ENCODE results near the gene PAK1IP1.
"Not testable (repeated sequence)": the region's sequence is repeated elsewhere in the genome, so short reads cannot be mapped to it uniquely, and the experiment has no call there.

Gene PAK1IP1

GRCh38 chr6:10694302-10695085, at the start of gene PAK1IP1, which contains the start of gene C6orf52:
PAK1IP1 (plus strand) TSS chr6:10694972; CDS start chr6:10694986, 14 bp downstream.
C6orf52 (minus strand) TSS chr6:10694616; CDS start chr6:10687550, 7,066 bp downstream.
- Mint-ChIP-seq H3K4me3 (peak within 1 kb of the TSS; percentile 94), H3K27ac (peak within 1 kb of the TSS; percentile 99), H3K9me3 (no peaks in the 10 kb centered on the region), H3K27me3 (ENCODE audit: low read depth) (no peaks in the 10 kb centered on the region), H3K4me1 (ENCODE audit: low read depth) (peaks cover 27% of the 10 kb centered on the region), H3K36me3 (ENCODE audit: low read depth) (peaks cover 17% of the 10 kb centered on the region)

- Mint-ChIP-seq H3K27me3 (ENCODE audit: low read depth) (no peaks in the 10 kb centered on the region), H3K27ac (peak overlapping the region; percentile 53), H3K4me1 (ENCODE audit: low read depth) (peaks cover 19% of the 10 kb centered on the region), H3K36me3 (ENCODE audit: low read depth) (no peaks in the 10 kb centered on the region), H3K9me3 (no peaks in the 10 kb centered on the region), H3K4me3 (peak overlapping the region; percentile 61)
Observed at GRCh38 chr6:10655508-10656055, 39.2 kb upstream of the PAK1IP1 start.

GRCh38 chr6:10658910-10659698, 35.7 kb upstream of the PAK1IP1 start:
- Mint-ChIP-seq H3K4me1 (ENCODE audit: low read depth) (peaks cover 19% of the 10 kb centered on the region), H3K9me3 (peaks cover 4% of the 10 kb centered on the region), H3K36me3 (ENCODE audit: low read depth) (no peaks in the 10 kb centered on the region), H3K27me3 (ENCODE audit: low read depth) (no peaks in the 10 kb centered on the region), H3K4me3 (no peak overlapping the region), H3K27ac (peak overlapping the region; percentile 41)

DNA sequence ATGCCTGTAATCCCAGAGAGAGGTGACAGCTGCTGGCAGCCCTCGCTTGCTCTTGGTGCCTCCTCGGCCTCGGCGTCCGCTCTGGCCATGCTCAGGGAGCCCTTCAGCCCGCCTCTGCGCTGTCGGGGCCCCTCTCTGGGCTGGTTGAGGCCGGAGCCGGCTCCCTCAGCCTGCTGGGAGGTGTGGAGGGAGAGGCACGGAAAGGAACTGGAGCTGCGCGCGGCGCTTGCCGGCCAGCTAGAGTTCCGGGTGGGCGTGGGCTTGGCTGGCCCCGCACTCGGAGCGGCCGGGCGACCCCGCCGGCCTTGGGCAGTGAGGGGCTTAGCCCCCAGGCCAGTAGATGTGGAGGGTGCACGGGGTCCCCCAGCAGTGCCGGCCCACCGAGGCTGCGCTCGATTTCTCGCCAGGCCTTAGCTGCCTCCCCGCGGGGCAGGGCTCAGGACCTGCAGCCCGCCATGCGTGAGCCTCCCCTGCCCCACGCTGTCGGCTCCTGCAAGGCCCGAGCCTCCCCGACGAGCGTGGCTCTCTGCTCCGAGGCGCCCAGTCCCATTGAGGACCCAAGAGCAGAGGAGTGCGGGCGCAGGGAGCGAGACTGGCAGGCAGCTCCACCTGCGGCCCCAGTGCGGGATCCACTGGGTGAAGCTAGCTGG, 34.9 kb upstream of the PAK1IP1 start:
- H3K27ac Mint-ChIP-seq, result no peak overlapping the region
- no peaks in the 10 kb centered on the region for H3K27me3 Mint-ChIP-seq (ENCODE audit: low read depth)
- peaks cover 19% of the 10 kb centered on the region for H3K4me1 Mint-ChIP-seq (ENCODE audit: low read depth)
- no peak overlapping the region for H3K4me3 Mint-ChIP-seq
- H3K36me3 Mint-ChIP-seq (ENCODE audit: low read depth), result no peaks in the 10 kb centered on the region
- H3K9me3 Mint-ChIP-seq, result peaks cover 4% of the 10 kb centered on the region

- H3K27me3 Mint-ChIP-seq (ENCODE audit: low read depth); H3K36me3 Mint-ChIP-seq (ENCODE audit: low read depth); H3K9me3 Mint-ChIP-seq; H3K4me3 Mint-ChIP-seq: not testable (repeated sequence)
- peaks cover 11% of the 10 kb centered on the region for H3K4me1 Mint-ChIP-seq (ENCODE audit: low read depth)
- peak overlapping the region; percentile 15 for H3K27ac Mint-ChIP-seq
Observed at GRCh38 chr6:10660431-10661191, 34.2 kb upstream of the PAK1IP1 start.

- no peak overlapping the region for H3K4me3 Mint-ChIP-seq
- H3K27ac Mint-ChIP-seq, result no peak overlapping the region
- peaks cover 4% of the 10 kb centered on the region for H3K4me1 Mint-ChIP-seq (ENCODE audit: low read depth)
- peaks cover 13% of the 10 kb centered on the region for H3K9me3 Mint-ChIP-seq
- peaks cover 3% of the 10 kb centered on the region for H3K36me3 Mint-ChIP-seq (ENCODE audit: low read depth)
- peaks cover 19% of the 10 kb centered on the region for H3K27me3 Mint-ChIP-seq (ENCODE audit: low read depth)
Observed at GRCh38 chr6:10662207-10662606, 32.6 kb upstream of the PAK1IP1 start.

DNA sequence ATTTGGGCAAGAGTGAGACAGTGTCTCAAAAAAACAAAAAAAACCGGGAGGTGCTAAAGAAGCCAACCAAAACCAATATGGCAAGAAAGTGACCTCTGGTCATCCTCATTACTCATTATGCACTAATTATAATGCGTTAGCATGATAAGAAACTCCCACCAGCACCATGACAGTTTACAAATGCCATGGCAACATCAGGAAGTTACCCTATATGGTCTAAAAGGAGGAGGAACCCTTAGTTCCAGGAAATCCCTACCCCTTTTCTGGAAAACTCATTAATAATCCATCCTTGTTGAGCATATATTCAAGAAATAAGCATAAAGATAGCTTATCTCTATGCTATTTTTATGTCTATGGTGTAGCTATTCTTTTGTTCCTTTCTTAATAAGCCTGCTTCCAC, 32.0 kb upstream of the PAK1IP1 start:
- Mint-ChIP-seq H3K4me3 (no peak overlapping the region), H3K4me1 (ENCODE audit: low read depth) (peaks cover 6% of the 10 kb centered on the region), H3K27ac (no peak overlapping the region), H3K9me3 (peaks cover 13% of the 10 kb centered on the region), H3K36me3 (ENCODE audit: low read depth) (peaks cover 3% of the 10 kb centered on the region), H3K27me3 (ENCODE audit: low read depth) (peaks cover 23% of the 10 kb centered on the region)

DNA sequence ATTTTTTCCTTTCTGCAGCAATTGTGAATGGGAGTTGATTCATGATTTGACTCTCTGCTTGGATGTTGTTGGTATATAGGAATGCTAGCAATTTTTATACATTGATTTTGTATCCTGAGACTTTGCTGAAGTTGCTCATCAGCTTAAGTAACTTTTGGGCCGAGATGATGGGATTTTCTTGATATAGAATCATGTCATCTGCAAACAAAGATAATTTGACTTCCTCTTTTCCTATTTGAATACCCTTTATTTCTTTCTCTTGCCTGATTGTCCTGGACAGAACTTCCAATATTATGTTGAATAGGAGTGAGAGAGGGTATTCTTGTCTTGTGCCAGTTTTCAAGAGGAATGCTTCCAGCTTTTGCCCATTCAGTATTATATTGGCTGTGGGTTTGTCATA, 29.2 kb upstream of the PAK1IP1 start:
- H3K4me1 Mint-ChIP-seq (ENCODE audit: low read depth); H3K4me3 Mint-ChIP-seq; H3K27ac Mint-ChIP-seq; H3K36me3 Mint-ChIP-seq (ENCODE audit: low read depth): not testable (repeated sequence)
- H3K27me3 Mint-ChIP-seq (ENCODE audit: low read depth), result peaks cover 25% of the 10 kb centered on the region
- H3K9me3 Mint-ChIP-seq, result peaks cover 16% of the 10 kb centered on the region

GRCh38 chr6:10668126-10668917, 26.4 kb upstream of the PAK1IP1 start:
- Mint-ChIP-seq H3K27ac (no peak overlapping the region), H3K27me3 (ENCODE audit: low read depth) (peaks cover 25% of the 10 kb centered on the region), H3K9me3 (peaks cover 12% of the 10 kb centered on the region), H3K4me1 (ENCODE audit: low read depth) (peaks cover 4% of the 10 kb centered on the region), H3K4me3 (no peak overlapping the region), H3K36me3 (ENCODE audit: low read depth) (peaks cover 3% of the 10 kb centered on the region)

- Mint-ChIP-seq H3K27me3 (ENCODE audit: low read depth) (peaks cover 4% of the 10 kb centered on the region), H3K36me3 (ENCODE audit: low read depth) (peaks cover 1% of the 10 kb centered on the region), H3K4me1 (ENCODE audit: low read depth) (no peaks in the 10 kb centered on the region), H3K4me3 (no peak overlapping the region), H3K27ac (no peak overlapping the region), H3K9me3 (no peaks in the 10 kb centered on the region)
Observed at GRCh38 chr6:10676403-10676802, 18.4 kb upstream of the PAK1IP1 start.

GRCh38 chr6:10678456-10678855, 16.3 kb upstream of the PAK1IP1 start:
- peaks cover 1% of the 10 kb centered on the region for H3K36me3 Mint-ChIP-seq (ENCODE audit: low read depth)
- no peak overlapping the region for H3K27ac Mint-ChIP-seq
- peaks cover 4% of the 10 kb centered on the region for H3K27me3 Mint-ChIP-seq (ENCODE audit: low read depth)
- peaks cover 10% of the 10 kb centered on the region for H3K4me1 Mint-ChIP-seq (ENCODE audit: low read depth)
- no peak overlapping the region for H3K4me3 Mint-ChIP-seq
- no peaks in the 10 kb centered on the region for H3K9me3 Mint-ChIP-seq

DNA sequence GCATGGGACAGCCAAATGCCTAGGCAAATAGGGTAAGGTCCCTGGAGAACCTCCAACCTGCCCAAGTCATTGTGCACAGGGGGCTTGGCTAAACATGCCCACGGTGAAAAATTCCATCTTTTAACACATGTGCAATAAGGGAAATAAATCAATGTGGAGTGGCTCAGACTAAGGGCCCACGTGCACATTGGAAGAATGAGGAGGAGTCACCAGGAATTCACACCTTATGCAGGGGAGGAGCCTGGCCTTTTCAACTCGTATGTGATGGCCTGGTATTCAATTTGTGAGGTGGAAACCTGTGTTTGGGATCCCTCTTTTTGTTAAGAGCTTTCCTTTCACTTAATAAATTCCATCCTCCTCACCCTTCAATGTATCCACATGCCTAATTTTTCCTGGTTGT, 13.0 kb upstream of the PAK1IP1 start:
- Mint-ChIP-seq H3K27me3 (ENCODE audit: low read depth) (no peaks in the 10 kb centered on the region), H3K36me3 (ENCODE audit: low read depth) (no peaks in the 10 kb centered on the region), H3K4me3 (no peak overlapping the region), H3K9me3 (no peaks in the 10 kb centered on the region), H3K4me1 (ENCODE audit: low read depth) (peaks cover 30% of the 10 kb centered on the region), H3K27ac (no peak overlapping the region)

- peaks cover 4% of the 10 kb centered on the region for H3K27me3 Mint-ChIP-seq (ENCODE audit: low read depth)
- no peak overlapping the region for H3K4me3 Mint-ChIP-seq
- no peaks in the 10 kb centered on the region for H3K36me3 Mint-ChIP-seq (ENCODE audit: low read depth)
- H3K4me1 Mint-ChIP-seq (ENCODE audit: low read depth), result peaks cover 30% of the 10 kb centered on the region
- peak overlapping the region; percentile 26 for H3K27ac Mint-ChIP-seq
- H3K9me3 Mint-ChIP-seq, result no peaks in the 10 kb centered on the region
Observed at GRCh38 chr6:10682355-10682988, 12.3 kb upstream of the PAK1IP1 start.

Data from T-helper 1 cell treated with Interleukin-12 subunit alpha and Interleukin-12 subunit beta and Interleukin-4 antibody, amounts not matched to agents 30 μg/mL and 1 μg/mL, for 36 hours (primary cell).